ENCODE data around the gene LUC7L3. TPM values are rescaled to one million over a fixed set of nuclear protein-coding genes. Genes with fewer than 3 reads are reported as not detected.

Gene LUC7L3
- total RNA-seq, 1 experiment from 2014 or later: 185 TPM

- no peaks in the 10 kb centered on the region for H3K27me3 ChIP-seq (replicated peaks; ENCODE audit: insufficient read depth, low read depth, low read length, poor library complexity)
- H3K36me3 ChIP-seq (ENCODE audit: insufficient read depth, low read length, poor library complexity, severe bottlenecking): peaks cover 53% of the 10 kb centered on the region
- ChIA-PET CTCF (no interaction called here), POLR2A (ENCODE audit: low non-redundant PET) (no interaction called here)
- DNase-seq (ENCODE audit: low spot score): no peak
- H3K27ac ChIP-seq (ENCODE audit: low read depth, low read length, poor library complexity, severe bottlenecking): no peak overlapping the region
- BruUV-seq (replicated peaks): no TSS peak
- H3K4me3 ChIP-seq (ENCODE audit: low read depth, low read length, poor library complexity, severe bottlenecking): no peak overlapping the region
- no peaks in the 10 kb centered on the region for H3K9me3 ChIP-seq (ENCODE audit: low read depth, low read length, poor library complexity, severe bottlenecking)
- H3K4me1 ChIP-seq (ENCODE audit: insufficient read depth, low read length, poor library complexity, severe bottlenecking): no peaks in the 10 kb centered on the region
- intact Hi-C loops (cut with micrococcal nuclease; ENCODE audit: unreplicated experiment): no loop called here
- no peak for TF ChIP-seq CTCF (conservative IDR thresholded peaks at IDR 0.05; ENCODE audit: low read depth, low read length)
- no peak for TF ChIP-seq EZH2 (IDR thresholded peaks at IDR 0.05; ENCODE audit: borderline replicate concordance, low read depth, low read length, poor library complexity, severe bottlenecking)
Measured at GRCh38 chr17:50693036-50693682, 26.2 kb upstream of the LUC7L3 start.

GRCh38 chr17:50696365-50696879, 23.0 kb upstream of the LUC7L3 start:
- TF ChIP-seq EZH2 (IDR thresholded peaks at IDR 0.05; ENCODE audit: borderline replicate concordance, low read depth, low read length, poor library complexity, severe bottlenecking) (no peak), CTCF (conservative IDR thresholded peaks at IDR 0.05; ENCODE audit: low read depth, low read length) (no peak)
- Histone ChIP-seq H3K4me3 (ENCODE audit: low read depth, low read length, poor library complexity, severe bottlenecking) (no peak overlapping the region), H3K4me1 (ENCODE audit: insufficient read depth, low read length, poor library complexity, severe bottlenecking) (no peaks in the 10 kb centered on the region), H3K27me3 (replicated peaks; ENCODE audit: insufficient read depth, low read depth, low read length, poor library complexity) (no peaks in the 10 kb centered on the region), H3K27ac (ENCODE audit: low read depth, low read length, poor library complexity, severe bottlenecking) (no peak overlapping the region), H3K9me3 (ENCODE audit: low read depth, low read length, poor library complexity, severe bottlenecking) (no peaks in the 10 kb centered on the region), H3K36me3 (ENCODE audit: insufficient read depth, low read length, poor library complexity, severe bottlenecking) (peaks cover 83% of the 10 kb centered on the region)
- ChIA-PET POLR2A (ENCODE audit: low non-redundant PET) (interaction anchor here (0.7 kb wide), 1 partner anchor 378 kb away, joined by 4 read pairs; no protein-coding TSS in a partner anchor), CTCF (no interaction called here)
- intact Hi-C loops (cut with micrococcal nuclease; ENCODE audit: unreplicated experiment): no loop called here
- DNase-seq (ENCODE audit: low spot score): no peak
- no TSS peak for BruUV-seq (replicated peaks)

DNA sequence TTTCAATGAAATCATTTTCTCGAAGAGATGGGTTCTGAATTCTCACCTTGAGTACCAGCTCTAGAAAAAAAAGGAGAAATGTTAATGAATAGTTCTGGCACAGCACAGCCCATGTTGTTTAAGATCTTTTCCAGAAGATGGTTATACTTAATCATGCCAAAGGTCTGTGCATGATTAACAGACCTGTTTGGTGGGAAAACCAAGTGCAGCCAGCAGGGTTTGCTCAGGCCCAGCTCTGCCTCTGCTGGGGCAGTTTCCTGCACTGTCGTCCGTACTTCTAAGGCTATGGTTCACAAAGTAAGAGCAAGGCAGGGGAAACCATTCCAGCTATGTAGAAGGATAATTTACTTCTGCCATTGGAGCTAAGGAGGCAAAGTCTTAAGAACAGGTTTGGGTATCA, 22.3 kb upstream of the LUC7L3 start:
- no peaks in the 10 kb centered on the region for H3K4me1 ChIP-seq (ENCODE audit: insufficient read depth, low read length, poor library complexity, severe bottlenecking)
- H3K27ac ChIP-seq (ENCODE audit: low read depth, low read length, poor library complexity, severe bottlenecking): no peak overlapping the region
- BruUV-seq (replicated peaks): no TSS peak
- TF ChIP-seq EZH2 (IDR thresholded peaks at IDR 0.05; ENCODE audit: borderline replicate concordance, low read depth, low read length, poor library complexity, severe bottlenecking) (no peak), CTCF (conservative IDR thresholded peaks at IDR 0.05; ENCODE audit: low read depth, low read length) (no peak)
- DNase-seq (ENCODE audit: low spot score): no peak
- no peaks in the 10 kb centered on the region for H3K27me3 ChIP-seq (replicated peaks; ENCODE audit: insufficient read depth, low read depth, low read length, poor library complexity)
- intact Hi-C loops (cut with micrococcal nuclease; ENCODE audit: unreplicated experiment): no loop called here
- ChIA-PET POLR2A (ENCODE audit: low non-redundant PET) (interaction anchor here (0.7 kb wide), 1 partner anchor 378 kb away, joined by 4 read pairs; no protein-coding TSS in a partner anchor), CTCF (no interaction called here)
- H3K9me3 ChIP-seq (ENCODE audit: low read depth, low read length, poor library complexity, severe bottlenecking): no peaks in the 10 kb centered on the region
- H3K36me3 ChIP-seq (ENCODE audit: insufficient read depth, low read length, poor library complexity, severe bottlenecking): peaks cover 87% of the 10 kb centered on the region
- H3K4me3 ChIP-seq (ENCODE audit: low read depth, low read length, poor library complexity, severe bottlenecking): no peak overlapping the region
